HEK293 (cell line): ENCODE results near the gene ANO1.

Experiments used
- CTCF ChIP-seq: fragments of 450-650 bp; formaldehyde crosslinking; IDR thresholded peaks from 2 replicates; pipeline ENCODE4 v1.5.1; 2016; ENCODE audit warnings: missing biosample characterization, missing genetic modification characterization
- OSR2 ChIP-seq: fragments of 450-650 bp; formaldehyde crosslinking; IDR thresholded peaks from 2 replicates; pipeline ENCODE4 v1.5.1; 2016; ENCODE audit warnings: missing biosample characterization, missing genetic modification characterization
- ZNF2 ChIP-seq: fragments of 450-650 bp; formaldehyde crosslinking; IDR thresholded peaks from 2 replicates; pipeline ENCODE4 v1.5.1; 2016; ENCODE audit warnings: missing biosample characterization, missing genetic modification characterization

- TF ChIP-seq CTCF (tag by site-specific recombination) (no peak), ZNF2 (tag by site-specific recombination) (0 out of 2 replicates have a peak, but pooled peaks have one; percentile 32), OSR2 (tag by site-specific recombination) (no peak)
Observed at GRCh38 chr11:70203751-70204465, 125.8 kb downstream of the ANO1 start.
